Activated CD4-positive, alpha-beta T cell treated with anti-CD3 and anti-CD28 coated beads for 4 hours (primary cell): ENCODE results near the gene GOPC.
"Not testable (repeated sequence)": the region's sequence is repeated elsewhere in the genome, so short reads cannot be mapped to it uniquely, and the experiment has no call there.

Experiments used
- DNase-seq, 2 donors: peaks; one replicate each; pipeline ENCODE4 v3.0.0-alpha.2; 2020

Gene GOPC

DNA sequence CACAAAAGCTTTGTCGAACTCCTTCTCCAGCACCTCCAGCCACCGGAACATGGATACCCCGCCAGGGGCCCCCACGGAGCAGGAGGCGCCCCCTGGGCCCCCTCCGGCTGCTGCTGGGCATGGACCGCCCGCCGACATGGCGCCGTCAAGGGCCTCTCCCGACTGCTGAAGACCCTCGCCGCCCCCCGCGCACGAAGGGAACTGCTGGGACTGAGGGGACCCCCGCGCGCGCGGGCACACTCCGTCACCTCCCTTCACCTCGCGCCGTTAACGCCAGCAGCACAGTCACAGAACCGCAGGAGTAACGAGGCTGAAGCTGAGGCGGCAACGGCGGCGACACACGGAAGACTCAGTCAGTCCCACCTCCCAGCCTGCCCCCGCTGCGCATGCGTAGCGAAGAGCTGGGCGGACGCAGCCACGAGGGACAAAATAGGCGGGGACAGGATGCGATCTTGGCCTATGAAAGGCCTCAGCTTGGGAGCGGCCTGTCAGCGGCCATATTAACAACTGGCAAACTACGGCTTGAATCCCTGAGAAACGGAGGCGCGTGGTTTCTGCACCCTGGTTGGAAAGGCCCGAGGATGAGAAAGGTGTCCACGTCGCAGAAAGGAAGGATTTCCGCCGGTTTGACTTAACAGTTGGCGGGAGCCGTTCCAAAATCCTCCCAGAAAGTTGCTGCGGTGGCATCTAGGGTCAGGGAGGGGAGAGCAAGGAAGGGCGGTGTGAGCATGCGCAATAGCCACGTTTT is at the start of gene GOPC:
TSS of gene GOPC (minus strand) at position 361 of the 748 bp plus-strand sequence. CDS start at position 138, 223 bp downstream.
- peak; percentile 91 to 95 for DNase-seq

DNA sequence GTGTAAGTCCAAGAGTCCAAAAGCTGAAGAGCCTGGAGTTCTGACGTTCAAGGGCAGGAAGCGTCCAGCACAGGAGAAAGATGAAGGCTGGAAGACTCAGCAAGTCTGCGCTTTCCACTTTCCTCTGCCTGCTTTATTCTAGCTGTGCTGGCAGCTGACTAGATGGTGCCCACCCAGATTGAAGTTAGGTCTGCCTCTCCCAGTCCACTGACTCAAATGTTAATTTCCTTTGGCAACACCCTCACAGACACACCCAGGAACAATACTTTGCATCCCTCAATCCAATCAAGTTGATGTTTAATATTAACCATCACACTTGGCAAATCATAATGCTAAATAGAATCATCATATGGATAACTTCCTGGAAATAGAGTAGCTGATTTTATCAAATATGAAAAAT is 49.7 kb upstream of the GOPC start:
- DNase-seq, result not testable (repeated sequence)

DNA sequence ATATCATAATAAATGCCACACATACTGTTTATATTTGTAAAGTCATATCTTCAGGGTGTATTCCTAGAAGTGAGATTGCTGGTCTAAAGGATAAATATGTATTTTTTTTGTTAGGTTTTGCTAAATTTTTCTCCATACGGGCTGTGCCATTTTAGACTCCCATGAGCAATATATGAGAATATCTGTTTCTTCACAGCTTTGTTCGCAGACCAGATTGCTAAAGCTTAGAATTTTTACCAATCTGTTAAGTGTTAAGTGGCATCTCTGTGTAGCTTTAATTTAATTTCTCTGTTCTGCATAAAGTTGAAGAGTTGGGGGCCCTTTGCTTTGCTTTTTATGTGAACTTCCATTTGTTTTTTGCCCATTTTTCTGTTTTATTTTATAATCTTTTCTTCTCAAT is 40.7 kb upstream of the GOPC start:
- no peak for DNase-seq

DNA sequence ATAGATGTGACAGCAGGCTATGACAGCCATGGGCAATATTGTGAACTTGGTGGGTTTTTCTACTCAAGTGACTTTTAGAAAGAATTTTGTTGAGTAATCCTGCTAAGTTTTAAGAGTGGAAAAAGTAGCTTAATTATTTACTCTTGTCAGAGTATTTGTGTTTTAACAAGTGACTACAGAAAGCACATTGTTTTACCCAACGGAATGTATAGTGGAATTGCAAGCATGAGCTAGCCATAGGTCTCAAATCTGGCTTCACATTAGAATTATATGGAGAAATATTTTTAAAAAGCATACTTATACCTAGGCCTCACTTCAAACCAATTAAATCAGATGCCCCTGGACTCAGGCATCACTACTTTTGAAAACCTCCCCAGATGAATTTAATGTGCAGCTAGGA is 35.5 kb upstream of the GOPC start:
- no peak for DNase-seq

DNA sequence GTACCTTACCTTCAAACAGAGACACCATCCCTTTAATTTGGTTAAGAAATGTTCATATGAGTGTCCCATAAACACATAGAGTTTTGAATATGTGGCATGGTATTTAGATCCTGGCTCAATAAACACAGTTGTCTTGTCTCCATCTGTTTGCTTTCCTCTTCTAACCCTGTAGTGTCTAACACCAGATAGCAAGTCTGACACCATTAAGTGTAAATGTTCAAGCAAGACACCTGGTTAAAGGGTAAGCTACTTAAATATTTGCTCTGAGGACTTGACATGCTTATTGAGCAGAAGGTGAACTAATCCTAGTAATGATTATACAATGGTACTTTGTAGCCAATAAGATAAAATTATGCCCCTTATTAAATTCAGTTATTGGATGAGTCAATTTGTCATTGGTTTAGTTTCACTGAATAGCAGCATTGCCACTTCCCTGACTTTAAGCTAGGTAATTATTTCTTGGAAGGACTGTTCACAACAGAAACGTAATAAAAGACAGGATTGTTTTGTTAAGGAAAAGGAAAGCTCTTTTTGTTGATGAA is 26.9 kb upstream of the GOPC start:
- no peak for DNase-seq

DNA sequence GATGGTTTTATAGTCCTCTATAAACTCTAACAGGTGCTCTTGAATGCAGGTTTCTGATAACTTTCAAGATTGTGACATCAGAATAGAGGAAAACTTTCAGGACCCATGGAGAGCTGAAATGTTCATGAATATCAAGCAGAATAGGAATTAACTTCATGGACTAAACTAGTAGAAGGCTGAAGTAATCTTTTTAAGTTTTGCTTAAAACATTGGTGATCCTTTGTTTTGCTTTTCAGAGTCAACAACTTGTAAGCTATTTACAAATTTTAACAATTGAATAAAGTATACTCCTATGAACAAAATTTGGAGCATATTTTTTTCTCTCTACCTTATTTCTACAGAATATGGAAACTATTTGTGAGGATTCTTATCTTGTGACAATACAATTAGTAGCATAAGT is 25.2 kb upstream of the GOPC start:
- DNase-seq, result no peak

DNA sequence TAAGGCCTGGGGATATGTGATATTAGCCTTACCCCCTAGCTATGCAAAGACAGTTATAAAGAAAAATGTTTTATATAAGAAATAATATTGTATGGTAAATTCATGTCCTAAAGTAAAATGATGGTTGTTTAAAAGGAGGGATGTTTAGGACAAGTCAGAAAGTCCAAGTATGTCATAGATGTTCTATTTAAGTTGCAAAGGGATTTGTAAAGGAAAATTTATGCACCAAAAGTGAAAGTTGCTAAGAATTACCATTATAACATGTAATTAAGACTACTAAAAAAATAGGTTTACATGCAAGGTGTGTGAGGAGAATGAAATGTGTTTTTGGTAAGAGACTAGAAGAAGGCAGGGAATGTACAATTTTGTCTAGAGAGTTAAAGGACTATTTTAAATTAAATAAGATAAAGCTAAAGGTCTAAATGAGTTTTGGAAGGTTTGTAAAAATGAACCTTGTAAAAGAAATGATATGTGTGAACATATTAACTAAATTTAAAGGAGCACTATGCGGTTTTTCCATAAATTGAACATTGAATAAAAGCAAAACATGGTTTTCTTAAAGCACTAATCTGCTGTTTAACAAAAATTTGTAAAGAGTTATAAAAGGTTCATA is 22.7 kb upstream of the GOPC start:
- DNase-seq, result no peak

DNA sequence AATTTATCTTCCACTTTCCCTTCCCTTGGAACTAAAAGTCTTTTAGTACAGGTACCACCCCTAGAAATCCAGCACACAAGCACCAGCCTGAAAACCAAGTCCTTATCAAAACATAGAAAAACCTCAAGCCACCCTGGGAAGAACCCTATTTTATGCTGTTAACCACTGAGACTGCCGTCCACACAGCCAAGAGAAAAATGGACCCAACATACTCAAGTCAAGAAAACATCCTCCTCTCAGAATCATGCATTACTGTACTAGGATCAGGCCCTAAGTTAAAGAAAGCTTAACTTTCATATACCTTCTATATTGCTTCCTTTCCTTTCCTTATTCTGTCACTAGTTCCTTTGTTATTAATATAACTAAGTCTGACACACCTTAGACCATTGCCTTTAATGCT is 16.9 kb upstream of the GOPC start:
- DNase-seq, result no peak

DNA sequence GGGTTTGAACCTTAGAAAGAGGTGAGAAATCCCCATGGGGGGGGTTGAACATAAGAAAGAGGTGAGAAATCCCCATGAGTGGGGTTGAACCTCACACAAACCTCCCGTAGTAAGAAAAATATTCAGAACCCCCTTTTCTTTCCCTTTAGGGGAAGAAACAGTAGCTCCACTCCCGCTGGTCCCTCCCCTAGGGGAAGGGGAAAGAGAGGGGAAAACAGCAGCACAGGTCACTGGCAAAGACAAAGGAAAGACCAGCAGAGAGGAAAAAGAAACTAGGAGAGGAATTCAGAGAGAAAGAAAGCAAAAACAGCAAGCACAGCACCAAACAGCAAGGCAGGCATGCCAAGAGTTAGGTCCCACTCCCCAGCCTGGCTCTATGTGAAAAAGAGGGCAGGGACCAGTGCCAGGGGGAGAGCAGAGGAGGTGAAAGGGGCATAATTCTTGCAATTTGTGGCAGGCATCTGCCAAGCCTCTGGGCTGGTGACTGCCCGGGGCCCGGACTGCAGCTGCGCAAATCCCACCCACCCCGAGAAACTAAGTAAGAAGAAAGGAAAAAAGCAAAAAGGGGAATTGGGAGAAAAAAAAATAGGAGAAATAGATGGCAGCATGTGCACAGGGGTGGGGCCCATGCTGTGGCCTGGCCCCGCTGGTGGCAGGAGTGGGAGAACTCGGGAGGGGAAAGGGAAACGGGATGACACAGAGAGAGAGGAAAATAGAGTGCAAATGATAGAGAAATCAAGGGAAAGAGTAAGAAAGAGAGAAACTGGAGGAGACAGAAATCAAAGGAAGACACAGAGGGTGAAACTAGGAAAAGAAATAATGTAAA is 15.1 kb upstream of the GOPC start:
- no peak for DNase-seq

DNA sequence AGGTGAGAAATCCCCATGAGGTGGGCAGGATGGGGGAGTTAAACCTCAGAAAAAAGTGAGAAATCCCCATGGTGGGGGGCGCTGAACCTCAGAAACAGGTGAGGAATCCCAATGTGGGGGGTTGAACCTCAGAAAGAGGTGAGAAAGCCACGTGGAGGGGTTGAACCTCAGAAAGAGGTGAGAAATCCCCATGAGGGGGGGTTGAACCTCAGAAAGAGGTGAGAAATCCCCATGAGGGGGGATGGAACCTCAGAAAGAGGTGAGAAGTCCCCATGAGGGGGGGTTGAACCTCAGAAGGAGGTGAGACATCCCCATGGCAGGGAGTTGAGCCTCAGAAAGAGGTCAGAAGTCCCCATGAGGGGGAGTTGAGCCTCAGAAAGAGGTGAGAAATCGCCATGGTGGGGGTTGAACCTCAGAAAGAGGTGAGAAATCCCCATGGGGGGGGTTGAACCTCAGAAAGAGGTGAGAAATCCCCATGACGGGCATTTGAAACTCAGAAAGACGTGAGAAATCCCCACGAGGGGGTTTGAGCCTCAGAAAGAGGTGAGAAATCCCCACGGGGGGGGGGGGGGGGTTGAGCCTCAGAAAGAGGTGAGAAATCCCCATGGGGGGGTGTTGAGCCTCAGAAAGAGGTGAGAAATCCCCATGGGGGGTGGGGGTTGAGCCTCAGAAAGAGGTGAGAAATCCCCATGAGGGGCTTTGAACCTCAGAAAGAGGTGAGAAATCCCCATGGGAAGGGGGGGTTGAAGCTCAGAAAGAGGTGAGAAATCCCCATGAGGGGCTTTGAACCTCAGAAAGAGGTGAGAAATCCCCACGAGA is 14.3 kb upstream of the GOPC start:
- DNase-seq, result peak; percentile 20 to 27

DNA sequence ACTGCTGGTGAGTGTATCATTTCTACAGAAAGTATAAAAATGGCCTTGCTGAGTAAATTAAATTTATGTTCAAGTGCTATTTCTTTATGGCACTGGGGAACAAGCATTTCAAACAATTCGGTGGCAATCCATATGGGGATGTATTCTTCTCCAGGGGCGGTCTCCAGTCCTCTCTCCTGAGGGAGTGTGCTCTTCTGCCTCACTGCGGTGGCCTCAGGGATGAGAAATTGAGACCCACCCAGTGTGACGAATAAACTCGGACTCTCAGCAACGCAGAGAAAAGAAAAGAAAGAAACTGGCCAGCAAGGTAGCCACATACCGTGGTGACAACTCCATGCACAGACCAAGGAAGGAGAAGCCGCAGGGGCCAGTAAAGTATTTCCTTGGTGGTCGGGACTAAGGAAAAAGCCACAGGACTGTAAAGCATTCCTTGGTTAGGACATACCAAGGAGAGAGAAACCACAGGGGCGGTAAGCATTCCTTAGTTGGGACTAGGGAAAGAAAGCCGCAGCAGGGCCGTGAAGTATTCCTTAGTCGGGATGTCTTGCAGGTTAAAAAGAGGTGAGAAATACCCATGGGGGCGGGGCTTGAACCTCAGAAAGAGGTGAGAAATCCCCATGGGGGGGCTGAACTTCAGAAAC is 13.6 kb upstream of the GOPC start:
- no peak for DNase-seq

DNA sequence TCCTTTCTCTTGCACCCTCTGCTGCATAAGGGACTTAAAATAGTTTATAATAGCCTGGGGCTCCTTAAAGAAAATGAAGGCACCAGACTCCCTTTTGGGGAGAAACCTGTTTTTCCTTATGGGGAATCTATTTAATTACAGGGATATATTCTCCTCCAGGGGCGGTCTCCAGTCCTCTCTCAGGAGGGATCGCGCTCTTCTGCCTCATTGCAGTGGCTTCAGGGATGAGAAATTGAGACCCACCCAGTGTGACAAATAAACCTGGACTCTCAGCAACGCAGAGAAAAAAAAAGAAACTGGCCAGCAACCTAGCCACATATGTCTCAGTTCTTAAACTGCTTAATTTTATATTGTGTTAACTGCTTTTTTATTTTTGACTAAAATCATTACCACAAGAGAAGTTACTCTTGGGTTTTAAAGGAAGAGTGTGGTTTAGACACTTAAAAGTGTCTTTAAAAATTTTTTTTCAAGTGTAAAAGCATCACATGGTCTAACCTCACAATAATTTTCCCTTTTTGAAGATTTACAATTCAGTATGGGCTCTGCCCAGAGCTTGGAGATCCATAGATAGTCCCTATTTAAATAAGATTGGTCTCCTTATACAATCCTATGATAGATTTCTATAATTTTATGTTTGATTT is 11.7 kb upstream of the GOPC start:
- no peak for DNase-seq

DNA sequence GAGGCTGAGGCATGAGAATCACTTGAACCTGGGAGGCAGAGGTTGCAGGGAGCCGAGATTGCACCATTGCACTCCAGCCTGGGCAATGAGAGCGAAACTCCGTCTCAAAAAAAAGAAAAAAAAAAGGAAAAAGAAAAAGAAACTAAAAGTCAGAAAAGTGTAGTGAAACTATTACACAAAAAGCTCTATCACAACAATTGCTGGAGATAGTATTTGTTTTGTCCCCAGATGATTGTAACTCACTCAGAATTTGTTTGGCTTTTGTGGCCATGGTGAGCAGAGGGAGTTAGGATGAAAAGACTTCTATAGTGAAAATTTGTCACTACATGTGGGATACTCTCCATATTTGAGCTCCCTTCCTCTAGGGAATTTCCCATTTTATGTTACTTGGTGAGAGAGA is 5.2 kb upstream of the GOPC start:
- DNase-seq, result no peak

DNA sequence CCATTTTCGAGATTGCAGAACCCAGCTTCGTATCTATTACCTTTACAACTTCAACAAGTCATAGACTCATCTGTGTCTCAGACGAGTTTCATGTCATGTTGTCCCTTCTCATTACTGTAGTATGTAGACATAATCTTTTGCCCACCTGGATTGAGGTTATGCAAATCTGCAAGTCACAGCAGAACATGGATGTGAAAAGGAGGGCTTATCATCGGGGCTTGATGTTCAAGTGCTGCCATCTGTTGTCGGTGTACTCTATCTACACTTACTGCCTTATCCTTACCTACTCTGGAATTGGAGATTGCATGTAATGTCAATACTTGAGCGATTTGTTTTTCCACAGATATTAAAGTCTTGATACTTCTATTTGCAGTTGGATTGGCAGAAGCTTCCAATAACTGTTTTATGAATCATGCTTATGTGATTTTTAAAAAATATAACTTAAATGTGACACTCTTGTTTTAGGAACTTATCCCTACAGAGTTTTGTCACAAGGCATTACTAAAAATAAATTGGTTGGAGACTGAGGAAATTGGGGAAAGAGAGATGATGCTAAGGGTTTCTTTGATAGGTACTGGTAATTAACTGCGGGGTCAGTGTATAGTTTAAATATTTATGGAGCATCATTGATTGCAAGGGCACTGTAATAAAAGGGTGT is 3.0 kb upstream of the GOPC start:
- DNase-seq, result peak; percentile 33 to 54

DNA sequence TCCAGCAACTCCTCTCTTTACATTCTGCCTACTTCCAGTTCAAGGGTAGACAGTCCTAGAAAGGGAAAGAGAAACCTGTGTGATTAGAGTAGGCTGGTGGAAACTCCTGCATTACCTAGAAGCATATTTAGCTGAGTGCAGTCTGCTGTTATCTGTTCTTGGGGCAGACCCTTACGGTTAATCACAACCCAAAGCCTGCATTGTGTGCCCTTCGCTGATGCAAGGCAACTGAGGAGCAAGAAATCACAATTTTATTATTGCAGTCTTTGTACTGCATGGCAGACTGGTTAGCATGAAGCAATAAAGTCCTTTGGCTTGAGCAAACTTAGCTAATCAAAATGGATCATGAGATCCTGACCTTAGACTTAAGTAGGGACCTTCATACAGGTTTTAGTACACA is 1.5 kb upstream of the GOPC start:
- no peak for DNase-seq

DNA sequence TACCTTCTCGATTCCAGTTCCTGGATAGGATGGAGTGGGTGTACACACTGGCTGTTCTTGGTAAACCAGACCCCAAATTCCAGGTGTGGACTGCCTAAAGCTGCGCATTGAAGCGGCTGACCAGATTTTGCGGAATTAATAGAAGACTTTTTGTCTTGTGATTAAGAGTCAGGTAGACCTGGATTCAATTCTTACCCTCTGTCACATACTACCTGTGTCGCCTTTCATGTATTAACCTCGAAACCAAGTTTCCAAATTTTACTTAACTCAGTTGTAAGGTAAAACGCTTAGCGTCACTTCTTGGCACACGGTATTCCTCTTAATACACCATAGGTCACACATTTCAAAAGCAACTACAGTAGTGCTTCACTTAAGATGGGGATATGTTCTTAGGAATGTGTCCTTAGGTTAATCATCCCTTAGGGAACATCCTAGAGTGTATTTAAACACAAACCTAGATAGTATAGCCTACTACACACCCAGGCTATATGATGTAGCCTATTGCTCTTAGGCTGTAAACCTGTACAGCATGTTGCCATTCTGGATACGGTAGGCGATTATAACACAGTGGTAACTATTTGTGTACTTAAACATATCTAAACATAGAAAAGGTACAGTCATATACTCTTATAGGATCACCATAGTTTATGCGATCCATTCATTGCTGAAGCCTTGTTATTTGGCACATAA is 733 bp upstream of the GOPC start:
- DNase-seq, result no peak

DNA sequence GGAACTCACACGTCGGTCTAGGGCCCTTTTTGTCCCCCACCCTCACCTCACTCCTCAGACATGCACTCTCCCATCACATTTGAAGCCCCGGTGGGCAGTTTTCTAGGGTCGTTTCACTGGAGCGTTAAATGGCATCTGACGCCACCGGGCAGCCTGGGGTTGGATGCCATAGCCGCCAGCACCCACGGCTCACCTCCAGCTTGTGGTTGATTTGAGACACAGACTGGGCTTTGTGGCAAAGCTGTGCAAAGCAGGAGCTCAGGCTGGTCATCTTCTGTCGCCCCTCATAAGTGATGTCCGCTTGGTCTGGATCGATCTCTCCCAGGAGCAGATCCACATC is 530 bp downstream of the GOPC start:
- no peak for DNase-seq

DNA sequence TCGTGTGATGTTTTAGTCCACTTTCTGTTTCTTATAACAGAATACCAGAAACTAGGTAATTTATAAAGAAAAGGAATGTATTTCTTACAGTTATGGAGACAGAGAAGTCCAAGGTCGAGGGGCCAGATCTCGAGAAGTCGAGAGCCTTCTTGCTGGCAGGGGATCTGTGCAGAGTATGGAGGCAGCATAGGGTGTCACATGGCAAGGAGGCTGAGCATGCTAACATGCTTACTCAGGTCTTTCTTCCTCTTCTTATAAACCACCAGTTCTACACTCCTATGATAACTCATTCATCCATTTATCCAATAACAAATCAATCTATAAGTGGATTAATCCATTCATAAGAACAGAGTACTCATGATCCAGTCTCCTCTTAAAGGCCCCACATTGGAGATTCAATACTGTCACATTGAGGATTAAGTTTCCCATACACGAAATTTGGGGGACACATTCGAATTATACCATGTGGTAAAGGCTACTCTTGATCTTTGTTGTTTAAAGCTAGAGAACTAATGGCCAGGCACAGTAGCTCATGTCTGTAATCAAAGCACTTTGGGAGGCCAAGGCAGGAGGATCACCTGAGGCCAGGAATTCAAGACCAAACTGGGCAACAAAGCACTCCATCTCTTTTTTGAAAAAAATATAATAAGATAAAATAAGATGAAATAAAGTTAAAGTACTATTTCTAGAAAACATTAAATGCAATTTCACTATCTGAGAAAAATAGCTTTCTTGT is 2.1 kb downstream of the GOPC start:
- DNase-seq, result no peak

DNA sequence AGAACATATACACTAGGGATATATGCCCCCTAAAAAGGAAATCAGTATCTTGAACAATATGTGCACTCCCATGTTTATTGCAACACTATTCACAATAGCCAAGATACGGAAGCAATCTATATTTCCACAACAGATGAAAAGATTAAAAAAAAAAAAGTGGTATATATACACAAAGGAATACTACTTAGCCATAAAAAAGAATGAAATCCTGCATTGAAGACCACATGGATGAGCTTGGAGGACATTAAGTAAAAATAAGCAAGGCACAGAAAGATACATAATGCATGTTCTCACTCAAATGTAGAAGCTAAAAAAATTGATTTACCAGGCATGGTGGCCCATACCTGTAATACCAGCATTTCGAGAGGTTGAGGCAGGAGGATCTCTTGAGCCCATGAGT is 4.6 kb downstream of the GOPC start:
- no peak for DNase-seq
